Esophagus squamous epithelium (tissue), 4 donors: ENCODE results near the gene MEN1.

Source experiments
- POLR2A ChIP-seq, 4 donors: fragments of 450-650 bp; IDR thresholded peaks; one replicate each; pipeline ENCODE4 v1.6.1; 2017; ENCODE audit warnings: antibody characterized with exemption in 4 of 4, mild to moderate bottlenecking in 4 of 4, moderate library complexity in 3 of 4
- TF ChIP-seq, protein P1 (sequence below), 6 experiments: fragments of 450-650 bp in 4 of 6; fragments of 200-600 bp in 2 of 6; sonication (generic) in 2 of 6; IDR thresholded peaks; one replicate each; pipeline ENCODE4 v1.5.1; 2016 to 2019; ENCODE audit warnings: antibody characterized with exemption in 6 of 6, mild to moderate bottlenecking in 4 of 6, moderate library complexity in 4 of 6

DNA sequence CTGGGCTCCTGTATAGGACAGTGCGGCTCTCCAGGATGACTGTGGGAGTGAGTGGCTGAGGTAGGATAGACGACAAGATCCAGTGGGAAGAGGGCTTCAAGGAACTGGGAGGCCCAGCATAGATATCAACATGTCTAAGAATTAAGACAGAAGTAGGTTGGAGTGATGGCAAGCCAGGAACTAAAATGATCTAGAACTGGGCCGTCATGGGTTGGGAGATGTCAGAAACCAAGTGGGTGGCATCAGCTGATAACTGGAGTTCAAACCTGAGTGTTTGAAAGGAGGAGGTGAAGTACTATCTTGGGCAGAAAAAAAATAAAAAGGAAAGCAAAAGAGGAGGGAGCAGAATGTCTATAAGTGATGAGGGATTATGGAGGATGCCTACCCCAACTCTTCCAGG is 7.1 kb upstream of the MEN1 start:
- TF ChIP-seq, protein P1, sequence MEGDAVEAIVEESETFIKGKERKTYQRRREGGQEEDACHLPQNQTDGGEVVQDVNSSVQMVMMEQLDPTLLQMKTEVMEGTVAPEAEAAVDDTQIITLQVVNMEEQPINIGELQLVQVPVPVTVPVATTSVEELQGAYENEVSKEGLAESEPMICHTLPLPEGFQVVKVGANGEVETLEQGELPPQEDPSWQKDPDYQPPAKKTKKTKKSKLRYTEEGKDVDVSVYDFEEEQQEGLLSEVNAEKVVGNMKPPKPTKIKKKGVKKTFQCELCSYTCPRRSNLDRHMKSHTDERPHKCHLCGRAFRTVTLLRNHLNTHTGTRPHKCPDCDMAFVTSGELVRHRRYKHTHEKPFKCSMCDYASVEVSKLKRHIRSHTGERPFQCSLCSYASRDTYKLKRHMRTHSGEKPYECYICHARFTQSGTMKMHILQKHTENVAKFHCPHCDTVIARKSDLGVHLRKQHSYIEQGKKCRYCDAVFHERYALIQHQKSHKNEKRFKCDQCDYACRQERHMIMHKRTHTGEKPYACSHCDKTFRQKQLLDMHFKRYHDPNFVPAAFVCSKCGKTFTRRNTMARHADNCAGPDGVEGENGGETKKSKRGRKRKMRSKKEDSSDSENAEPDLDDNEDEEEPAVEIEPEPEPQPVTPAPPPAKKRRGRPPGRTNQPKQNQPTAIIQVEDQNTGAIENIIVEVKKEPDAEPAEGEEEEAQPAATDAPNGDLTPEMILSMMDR (IDR thresholded peaks at IDR 0.05), result no peak
- no peak for TF ChIP-seq POLR2A (IDR thresholded peaks at IDR 0.05)
